ENCODE data around the gene SLC44A5. TPM values are rescaled to one million over a fixed set of nuclear protein-coding genes. Genes with fewer than 3 reads are reported as not detected.

The SLC44A5 gene
- total RNA-seq, 4 donors from 2014 or later, result 0.25 to 0.37 (median 0.34) TPM

DNA sequence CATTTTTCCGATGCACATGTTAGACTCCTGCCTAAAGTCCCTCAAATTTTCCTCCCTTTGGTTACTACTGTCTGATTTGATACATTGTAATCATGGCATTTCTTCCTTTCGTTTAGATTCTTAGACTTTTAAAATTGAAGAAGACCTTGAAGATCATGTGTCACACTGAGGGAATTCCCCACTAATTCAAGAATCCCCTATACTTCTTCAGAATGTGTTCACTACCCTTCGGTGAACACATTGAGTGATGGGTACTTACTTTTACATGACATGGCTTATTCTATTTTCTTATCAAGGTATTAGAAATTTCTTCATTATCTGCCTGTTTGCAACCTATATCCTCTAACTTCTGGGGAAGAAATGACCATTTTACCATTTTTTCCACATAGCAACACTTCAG, 390.8 kb downstream of the SLC44A5 start:
- ATAC-seq (ENCODE audit: low FRiP score), result no peak
- no peak for TF ChIP-seq CTCF (IDR thresholded peaks at IDR 0.05)

GRCh38 chr1:75214017-75214416, 396.9 kb downstream of the SLC44A5 start:
- no peak for TF ChIP-seq CTCF (IDR thresholded peaks at IDR 0.05)
- ATAC-seq (ENCODE audit: low FRiP score), result no peak
- no peak for DNase-seq (ENCODE audit: low spot score)

More for the DNA sequence above, 390.8 kb downstream of the SLC44A5 start:
- DNase-seq (ENCODE audit: low spot score), result no peak

DNA sequence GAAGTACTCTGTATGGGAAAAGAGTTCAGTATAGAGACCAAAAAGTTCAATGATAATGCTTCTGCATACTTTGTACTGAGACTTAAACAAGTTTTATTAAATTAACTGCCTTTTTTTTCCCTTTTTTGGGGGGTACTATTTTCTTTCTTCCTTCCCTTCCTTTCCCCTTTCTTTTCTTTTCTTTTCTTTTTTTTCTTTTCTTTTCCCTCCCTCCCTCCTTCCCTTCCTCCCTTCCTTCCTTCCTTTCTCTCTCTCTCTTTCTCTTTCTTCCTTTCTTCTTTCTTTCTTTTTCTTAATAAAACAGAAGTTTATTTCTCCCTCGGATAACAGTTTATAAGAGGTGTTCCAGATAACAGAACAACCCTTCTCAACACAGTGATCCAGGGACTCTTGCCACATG, 399.3 kb downstream of the SLC44A5 start:
- no peak for DNase-seq (ENCODE audit: low spot score)
- ATAC-seq (ENCODE audit: low FRiP score), result no peak
- TF ChIP-seq CTCF (IDR thresholded peaks at IDR 0.05), result no peak

- no peak for DNase-seq (ENCODE audit: low spot score)
- no peak for TF ChIP-seq CTCF (IDR thresholded peaks at IDR 0.05)
- ATAC-seq (ENCODE audit: low FRiP score), result no peak
Observed at GRCh38 chr1:75208862-75209261, 402.1 kb downstream of the SLC44A5 start.

DNA sequence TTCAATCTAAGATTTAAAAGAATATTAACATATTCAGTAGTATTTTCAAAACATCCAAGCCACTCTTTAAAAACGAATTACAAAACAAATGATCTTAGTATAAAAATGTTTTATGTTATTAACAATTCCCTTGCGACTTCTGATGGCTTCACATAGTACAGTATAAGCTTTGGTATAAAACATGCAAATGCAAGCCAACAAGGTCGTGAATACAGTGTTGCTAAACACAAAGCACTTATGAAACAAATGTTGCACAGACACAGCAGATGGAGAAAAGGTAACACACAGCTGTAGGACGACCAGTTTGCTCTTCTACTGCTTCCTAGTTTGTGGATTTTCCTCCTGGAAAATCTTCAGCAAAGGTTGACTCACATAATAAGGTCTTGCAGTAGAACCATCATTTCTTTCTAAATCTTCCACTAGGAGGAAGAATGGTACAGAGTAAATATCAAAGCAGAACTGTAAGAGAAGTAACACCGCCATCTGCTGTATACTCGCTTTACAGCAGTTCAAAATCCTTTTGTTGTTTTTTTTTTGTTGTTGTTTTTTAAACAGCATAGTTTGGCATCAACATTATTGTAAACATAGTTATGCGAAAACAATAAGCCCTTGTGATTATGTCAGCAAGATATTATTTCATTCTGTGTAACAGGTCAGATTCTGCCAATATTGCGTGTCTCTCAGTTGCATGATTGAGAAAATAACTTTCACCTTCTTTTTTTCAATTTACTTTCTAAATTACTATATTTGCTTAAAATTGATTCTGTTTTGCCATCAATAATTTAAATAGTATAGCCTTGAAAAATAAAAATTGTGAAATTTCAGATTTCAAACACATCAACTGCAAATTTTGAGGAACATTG, 407.3 kb downstream of the SLC44A5 start:
- DNase-seq (ENCODE audit: low spot score) (no peak), ATAC-seq (ENCODE audit: low FRiP score) (peak; percentile 77)
- no peak for TF ChIP-seq CTCF (IDR thresholded peaks at IDR 0.05)

- ATAC-seq (ENCODE audit: low FRiP score) (no peak), DNase-seq (ENCODE audit: low spot score) (no peak)
- TF ChIP-seq CTCF (IDR thresholded peaks at IDR 0.05), result no peak
Observed at GRCh38 chr1:75202751-75203150, 408.2 kb downstream of the SLC44A5 start.

GRCh38 chr1:75198761-75199160, 412.2 kb downstream of the SLC44A5 start:
- no peak for ATAC-seq (ENCODE audit: low FRiP score)
- no peak for TF ChIP-seq CTCF (IDR thresholded peaks at IDR 0.05)

More at GRCh38 chr1:75198761-75199160, 412.2 kb downstream of the SLC44A5 start:
- no peak for DNase-seq (ENCODE audit: low spot score)

Data from omental fat pad (tissue), 4 donors.